Ishikawa (cell line): ENCODE results near the gene TTC13.

ENCODE experiments used
- CREB1 ChIP-seq: IDR thresholded peaks from 2 replicates; pipeline ENCODE4 v1.6.1; 2012; ENCODE audit warnings: low read depth
- FOXM1 ChIP-seq: IDR thresholded peaks from 2 replicates; pipeline ENCODE4 v1.6.1; 2012; ENCODE audit warnings: low read depth, borderline replicate concordance
- RAD21 ChIP-seq: IDR thresholded peaks from 2 replicates; pipeline ENCODE4 v1.6.1; 2012; ENCODE audit warnings: low read depth
- TAF1 ChIP-seq: IDR thresholded peaks from 2 replicates; pipeline ENCODE4 v1.6.1; 2012; ENCODE audit warnings: low read depth, mild to moderate bottlenecking
- TEAD4 ChIP-seq: IDR thresholded peaks from 2 replicates; pipeline ENCODE4 v1.6.1; 2012
- ZBTB7A ChIP-seq: IDR thresholded peaks from 2 replicates; pipeline ENCODE4 v1.6.1; 2012; ENCODE audit warnings: low read depth
- TF ChIP-seq, protein P1 (sequence below): IDR thresholded peaks from 2 replicates; pipeline ENCODE4 v1.6.1; 2012; ENCODE audit warnings: low read depth, mild to moderate bottlenecking
- TF ChIP-seq, protein P2 (sequence below): IDR thresholded peaks from 2 replicates; pipeline ENCODE4 v1.6.1; 2012

DNA sequence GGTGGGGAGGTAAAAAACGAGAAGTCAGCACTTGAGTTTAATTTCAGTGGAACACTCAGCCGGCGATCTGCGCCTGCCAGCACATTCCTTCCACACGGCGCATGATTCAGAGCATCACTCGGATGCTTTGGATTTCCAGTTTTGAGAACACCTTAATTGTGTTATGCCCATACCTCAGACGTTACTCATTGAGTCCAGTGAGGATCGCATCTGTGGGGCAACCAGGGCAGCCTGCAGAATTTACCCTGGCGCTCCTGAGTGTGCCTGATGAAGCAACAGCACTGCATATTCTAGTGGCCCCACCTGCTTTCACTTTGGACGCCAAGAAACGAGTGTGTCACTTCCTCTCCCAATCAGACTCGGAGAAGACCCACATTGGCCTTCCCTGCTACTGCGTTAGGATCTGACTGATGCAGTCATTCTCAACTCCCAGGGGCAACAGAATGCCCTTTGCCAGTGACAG, 41.5 kb upstream of the TTC13 start:
- TF ChIP-seq, protein P1, sequence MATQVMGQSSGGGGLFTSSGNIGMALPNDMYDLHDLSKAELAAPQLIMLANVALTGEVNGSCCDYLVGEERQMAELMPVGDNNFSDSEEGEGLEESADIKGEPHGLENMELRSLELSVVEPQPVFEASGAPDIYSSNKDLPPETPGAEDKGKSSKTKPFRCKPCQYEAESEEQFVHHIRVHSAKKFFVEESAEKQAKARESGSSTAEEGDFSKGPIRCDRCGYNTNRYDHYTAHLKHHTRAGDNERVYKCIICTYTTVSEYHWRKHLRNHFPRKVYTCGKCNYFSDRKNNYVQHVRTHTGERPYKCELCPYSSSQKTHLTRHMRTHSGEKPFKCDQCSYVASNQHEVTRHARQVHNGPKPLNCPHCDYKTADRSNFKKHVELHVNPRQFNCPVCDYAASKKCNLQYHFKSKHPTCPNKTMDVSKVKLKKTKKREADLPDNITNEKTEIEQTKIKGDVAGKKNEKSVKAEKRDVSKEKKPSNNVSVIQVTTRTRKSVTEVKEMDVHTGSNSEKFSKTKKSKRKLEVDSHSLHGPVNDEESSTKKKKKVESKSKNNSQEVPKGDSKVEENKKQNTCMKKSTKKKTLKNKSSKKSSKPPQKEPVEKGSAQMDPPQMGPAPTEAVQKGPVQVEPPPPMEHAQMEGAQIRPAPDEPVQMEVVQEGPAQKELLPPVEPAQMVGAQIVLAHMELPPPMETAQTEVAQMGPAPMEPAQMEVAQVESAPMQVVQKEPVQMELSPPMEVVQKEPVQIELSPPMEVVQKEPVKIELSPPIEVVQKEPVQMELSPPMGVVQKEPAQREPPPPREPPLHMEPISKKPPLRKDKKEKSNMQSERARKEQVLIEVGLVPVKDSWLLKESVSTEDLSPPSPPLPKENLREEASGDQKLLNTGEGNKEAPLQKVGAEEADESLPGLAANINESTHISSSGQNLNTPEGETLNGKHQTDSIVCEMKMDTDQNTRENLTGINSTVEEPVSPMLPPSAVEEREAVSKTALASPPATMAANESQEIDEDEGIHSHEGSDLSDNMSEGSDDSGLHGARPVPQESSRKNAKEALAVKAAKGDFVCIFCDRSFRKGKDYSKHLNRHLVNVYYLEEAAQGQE, result no peak
- TF ChIP-seq CREB1 (no peak), RAD21 (no peak), FOXM1 (no peak), TAF1 (no peak), TEAD4 (no peak), ZBTB7A (no peak)
- TF ChIP-seq, protein P2, sequence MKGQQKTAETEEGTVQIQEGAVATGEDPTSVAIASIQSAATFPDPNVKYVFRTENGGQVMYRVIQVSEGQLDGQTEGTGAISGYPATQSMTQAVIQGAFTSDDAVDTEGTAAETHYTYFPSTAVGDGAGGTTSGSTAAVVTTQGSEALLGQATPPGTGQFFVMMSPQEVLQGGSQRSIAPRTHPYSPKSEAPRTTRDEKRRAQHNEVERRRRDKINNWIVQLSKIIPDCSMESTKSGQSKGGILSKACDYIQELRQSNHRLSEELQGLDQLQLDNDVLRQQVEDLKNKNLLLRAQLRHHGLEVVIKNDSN, result no peak
